Measurements from ENCODE around the gene C3orf80.
"Not testable (repeated sequence)": the region's sequence is repeated elsewhere in the genome, so short reads cannot be mapped to it uniquely, and the experiment has no call there.

C3orf80 gene

DNA sequence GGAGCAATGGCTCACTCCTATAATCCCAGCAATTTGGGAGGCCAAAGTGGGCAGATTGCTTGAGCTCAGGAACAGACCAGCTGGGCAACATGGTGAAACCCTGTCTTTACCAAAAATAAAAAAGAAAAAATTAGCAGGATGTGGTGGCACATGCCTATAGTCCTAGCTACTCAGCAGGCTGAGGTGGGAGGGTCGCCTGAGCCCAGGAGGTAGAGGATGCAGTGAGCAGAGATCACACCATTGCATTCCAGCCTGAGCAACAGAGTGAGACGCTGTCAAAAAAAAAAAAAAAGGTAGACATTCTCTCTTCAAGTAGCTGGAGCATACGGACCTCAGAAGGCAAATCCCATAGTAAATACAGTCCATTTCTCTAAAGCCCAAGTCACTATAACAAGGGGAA is 7.1 kb upstream of the C3orf80 start:
- H3K9me3 ChIP-seq (ENCODE audit: control insufficient read depth, insufficient read depth, low read length): no peaks in the 10 kb centered on the region
- H3K27me3 ChIP-seq (ENCODE audit: control insufficient read depth, insufficient read depth, low read length): peaks cover 20% of the 10 kb centered on the region
- H3K4me1 ChIP-seq (ENCODE audit: control insufficient read depth, insufficient read depth, low read length): no peaks in the 10 kb centered on the region
- no peak overlapping the region for H3K4me3 ChIP-seq (ENCODE audit: low read depth, low read length)
- H3K36me3 ChIP-seq (ENCODE audit: control insufficient read depth, insufficient read depth, low read length): no peaks in the 10 kb centered on the region
- H3K9ac ChIP-seq (ENCODE audit: low read depth, low read length): no peak overlapping the region

- no peaks in the 10 kb centered on the region for H3K4me1 ChIP-seq (ENCODE audit: control insufficient read depth, insufficient read depth, low read length)
- H3K9ac ChIP-seq (ENCODE audit: low read depth, low read length): no peak overlapping the region
- peaks cover 39% of the 10 kb centered on the region for H3K27me3 ChIP-seq (ENCODE audit: control insufficient read depth, insufficient read depth, low read length)
- no peaks in the 10 kb centered on the region for H3K9me3 ChIP-seq (ENCODE audit: control insufficient read depth, insufficient read depth, low read length)
- H3K4me3 ChIP-seq (ENCODE audit: low read depth, low read length): no peak overlapping the region
- no peaks in the 10 kb centered on the region for H3K36me3 ChIP-seq (ENCODE audit: control insufficient read depth, insufficient read depth, low read length)
These were observed 5.2 kb upstream of the C3orf80 start for GRCh38 chr3:160220038-160220437.

- no peak overlapping the region for H3K9ac ChIP-seq (ENCODE audit: low read depth, low read length)
- no peaks in the 10 kb centered on the region for H3K36me3 ChIP-seq (ENCODE audit: control insufficient read depth, insufficient read depth, low read length)
- no peaks in the 10 kb centered on the region for H3K9me3 ChIP-seq (ENCODE audit: control insufficient read depth, insufficient read depth, low read length)
- H3K27me3 ChIP-seq (ENCODE audit: control insufficient read depth, insufficient read depth, low read length): peaks cover 44% of the 10 kb centered on the region
- no peaks in the 10 kb centered on the region for H3K4me1 ChIP-seq (ENCODE audit: control insufficient read depth, insufficient read depth, low read length)
- no peak overlapping the region for H3K4me3 ChIP-seq (ENCODE audit: low read depth, low read length)
These were observed 4.2 kb upstream of the C3orf80 start for GRCh38 chr3:160221019-160221418.

GRCh38 chr3:160224256-160224655 is 966 bp upstream of the C3orf80 start:
- H3K27me3 ChIP-seq (ENCODE audit: control insufficient read depth, insufficient read depth, low read length): peaks cover 70% of the 10 kb centered on the region
- H3K9ac ChIP-seq (ENCODE audit: low read depth, low read length): no peak overlapping the region
- no peaks in the 10 kb centered on the region for H3K36me3 ChIP-seq (ENCODE audit: control insufficient read depth, insufficient read depth, low read length)
- H3K4me3 ChIP-seq (ENCODE audit: low read depth, low read length): peak overlapping the region; percentile 58
- H3K9me3 ChIP-seq (ENCODE audit: control insufficient read depth, insufficient read depth, low read length): no peaks in the 10 kb centered on the region
- peaks cover 3% of the 10 kb centered on the region for H3K4me1 ChIP-seq (ENCODE audit: control insufficient read depth, insufficient read depth, low read length)

- H3K9me3 ChIP-seq (ENCODE audit: control insufficient read depth, insufficient read depth, low read length): no peaks in the 10 kb centered on the region
- H3K27me3 ChIP-seq (ENCODE audit: control insufficient read depth, insufficient read depth, low read length): peaks cover 70% of the 10 kb centered on the region
- H3K9ac ChIP-seq (ENCODE audit: low read depth, low read length): no peak overlapping the region
- H3K4me1 ChIP-seq (ENCODE audit: control insufficient read depth, insufficient read depth, low read length): peaks cover 3% of the 10 kb centered on the region
- peak overlapping the region; percentile 58 for H3K4me3 ChIP-seq (ENCODE audit: low read depth, low read length)
- no peaks in the 10 kb centered on the region for H3K36me3 ChIP-seq (ENCODE audit: control insufficient read depth, insufficient read depth, low read length)
These were observed 429 bp upstream of the C3orf80 start for GRCh38 chr3:160224811-160225175.

DNA sequence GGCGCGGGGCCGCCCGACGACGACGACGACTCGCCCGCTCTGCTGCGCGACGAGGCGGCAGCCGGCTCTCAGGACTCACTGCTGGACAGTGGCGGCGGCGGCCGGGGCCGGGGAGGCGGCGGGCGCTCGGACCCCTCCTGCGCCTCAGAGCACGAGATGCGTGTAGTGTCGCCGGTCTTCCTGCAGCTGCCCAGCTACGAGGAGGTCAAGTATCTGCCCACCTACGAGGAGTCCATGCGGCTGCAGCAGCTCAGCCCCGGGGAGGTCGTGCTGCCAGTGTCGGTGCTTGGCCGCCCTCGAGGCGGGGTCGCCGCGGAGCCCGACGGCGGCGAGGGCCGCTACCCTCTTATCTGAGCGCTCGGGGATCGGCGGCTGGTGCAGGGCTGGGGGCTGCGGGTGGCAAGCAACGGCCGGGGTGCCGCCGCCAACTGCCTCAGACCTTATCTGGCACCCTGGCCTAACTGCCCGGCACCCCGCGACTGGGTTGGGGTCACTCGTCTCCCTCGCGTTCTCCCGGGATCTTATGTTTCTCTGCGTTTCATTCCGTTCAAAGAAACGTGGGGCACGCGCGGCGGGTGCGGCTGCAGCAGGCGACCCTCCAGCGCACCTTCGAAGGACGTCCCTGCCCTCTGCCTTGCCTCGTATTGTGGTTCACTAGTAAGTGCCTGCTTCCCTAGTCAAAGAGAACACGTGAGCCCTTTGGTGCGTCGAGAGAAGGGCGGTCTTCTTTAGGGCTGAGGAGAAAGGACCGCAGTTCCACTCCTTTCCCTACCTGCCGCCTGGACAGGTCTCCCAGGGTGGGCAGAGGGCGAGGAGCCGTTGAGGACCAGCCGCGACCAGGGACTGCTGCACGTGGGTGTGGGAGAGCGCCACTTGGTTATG is 1.0 kb downstream of the C3orf80 start:
- Histone ChIP-seq H3K9ac (ENCODE audit: low read depth, low read length) (peak overlapping the region; percentile 27), H3K27me3 (ENCODE audit: control insufficient read depth, insufficient read depth, low read length) (peaks cover 67% of the 10 kb centered on the region)

DNA sequence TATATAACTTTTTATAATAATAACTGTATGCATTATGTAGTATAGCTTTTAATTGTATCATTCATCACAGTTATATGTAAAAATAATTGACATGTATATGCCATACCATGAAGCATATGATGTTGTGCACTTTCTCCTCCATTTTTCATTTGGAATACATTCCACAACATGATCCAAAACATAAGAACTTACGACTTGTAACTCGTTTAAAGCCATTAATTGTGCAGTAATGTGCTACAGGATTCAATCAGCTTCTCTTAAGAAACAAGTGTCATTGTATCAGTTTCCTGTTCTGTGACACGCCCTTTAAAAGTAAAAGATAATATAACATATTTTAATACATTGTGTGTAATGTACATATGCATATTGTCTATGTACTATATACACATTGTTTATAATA is 2.2 kb downstream of the C3orf80 start:
- no peak overlapping the region for H3K4me3 ChIP-seq (ENCODE audit: low read depth, low read length)
- H3K4me1 ChIP-seq (ENCODE audit: control insufficient read depth, insufficient read depth, low read length): peaks cover 3% of the 10 kb centered on the region
- H3K27me3 ChIP-seq (ENCODE audit: control insufficient read depth, insufficient read depth, low read length): peaks cover 60% of the 10 kb centered on the region
- no peaks in the 10 kb centered on the region for H3K9me3 ChIP-seq (ENCODE audit: control insufficient read depth, insufficient read depth, low read length)
- H3K36me3 ChIP-seq (ENCODE audit: control insufficient read depth, insufficient read depth, low read length): no peaks in the 10 kb centered on the region
- H3K9ac ChIP-seq (ENCODE audit: low read depth, low read length): no peak overlapping the region

More for the DNA sequence above, 1.0 kb downstream of the C3orf80 start:
- Histone ChIP-seq H3K36me3 (ENCODE audit: control insufficient read depth, insufficient read depth, low read length) (no peaks in the 10 kb centered on the region), H3K9me3 (ENCODE audit: control insufficient read depth, insufficient read depth, low read length) (no peaks in the 10 kb centered on the region), H3K4me3 (ENCODE audit: low read depth, low read length) (peak overlapping the region; percentile 58), H3K4me1 (ENCODE audit: control insufficient read depth, insufficient read depth, low read length) (peaks cover 3% of the 10 kb centered on the region)

GRCh38 chr3:160232014-160232413 is 6.8 kb downstream of the C3orf80 start:
- Histone ChIP-seq H3K27me3 (ENCODE audit: control insufficient read depth, insufficient read depth, low read length) (peaks cover 20% of the 10 kb centered on the region), H3K4me1 (ENCODE audit: control insufficient read depth, insufficient read depth, low read length) (no peaks in the 10 kb centered on the region), H3K36me3 (ENCODE audit: control insufficient read depth, insufficient read depth, low read length) (no peaks in the 10 kb centered on the region), H3K4me3 (ENCODE audit: low read depth, low read length) (no peak overlapping the region), H3K9ac (ENCODE audit: low read depth, low read length) (no peak overlapping the region), H3K9me3 (ENCODE audit: control insufficient read depth, insufficient read depth, low read length) (no peaks in the 10 kb centered on the region)

DNA sequence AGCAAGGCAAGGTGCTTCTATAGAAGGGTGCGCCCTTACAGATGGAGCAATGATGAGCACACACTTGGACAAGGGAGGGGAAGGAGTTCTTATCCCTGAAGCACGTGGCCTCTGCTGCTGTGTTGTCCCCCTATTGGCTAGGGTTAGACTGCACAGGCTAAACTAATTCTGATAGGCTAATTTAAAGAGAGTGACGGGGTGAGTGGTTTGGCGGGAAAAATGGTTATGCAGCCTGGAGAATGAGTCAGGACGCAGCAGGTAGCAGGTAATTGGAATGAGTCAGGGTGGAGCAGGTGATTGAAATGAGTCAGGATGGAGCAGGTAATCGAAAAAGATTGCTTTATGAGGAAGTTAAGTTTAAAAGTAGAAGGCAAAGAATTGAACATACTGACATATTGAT is 15.5 kb downstream of the C3orf80 start:
- H3K4me3 ChIP-seq (ENCODE audit: low read depth, low read length); H3K9ac ChIP-seq (ENCODE audit: low read depth, low read length); H3K27me3 ChIP-seq (ENCODE audit: control insufficient read depth, insufficient read depth, low read length); H3K4me1 ChIP-seq (ENCODE audit: control insufficient read depth, insufficient read depth, low read length); H3K9me3 ChIP-seq (ENCODE audit: control insufficient read depth, insufficient read depth, low read length); H3K36me3 ChIP-seq (ENCODE audit: control insufficient read depth, insufficient read depth, low read length): not testable (repeated sequence)

DNA sequence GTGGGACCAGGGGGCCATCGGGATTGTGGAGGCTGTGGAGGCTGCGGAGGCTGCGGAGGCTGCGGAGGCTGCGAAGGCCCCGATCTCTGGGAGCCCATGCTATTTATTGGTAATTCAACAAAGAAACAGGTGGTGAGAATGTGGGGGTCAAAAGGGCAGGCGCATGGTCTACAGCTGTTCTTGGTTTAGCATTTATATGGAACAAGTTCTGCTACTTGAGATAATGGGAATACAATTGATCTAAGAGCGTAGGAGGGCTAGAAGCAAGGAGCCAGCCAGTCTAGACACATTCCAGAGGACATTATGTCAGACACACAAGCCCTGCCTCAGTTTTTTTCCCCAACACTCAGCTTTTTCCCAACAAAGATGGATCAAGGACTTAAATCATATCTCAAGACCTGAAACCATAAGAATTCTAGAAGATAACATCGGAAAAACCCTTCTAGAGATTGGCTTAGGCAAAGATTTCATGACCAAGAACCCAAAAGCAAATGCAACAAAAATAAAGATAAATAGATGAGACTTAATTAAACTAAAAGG is 20.1 kb downstream of the C3orf80 start:
- H3K27me3 ChIP-seq (ENCODE audit: control insufficient read depth, insufficient read depth, low read length): no peaks in the 10 kb centered on the region
- no peak overlapping the region for H3K9ac ChIP-seq (ENCODE audit: low read depth, low read length)
- H3K4me1 ChIP-seq (ENCODE audit: control insufficient read depth, insufficient read depth, low read length): no peaks in the 10 kb centered on the region
- no peak overlapping the region for H3K4me3 ChIP-seq (ENCODE audit: low read depth, low read length)
- H3K9me3 ChIP-seq (ENCODE audit: control insufficient read depth, insufficient read depth, low read length): no peaks in the 10 kb centered on the region
- no peaks in the 10 kb centered on the region for H3K36me3 ChIP-seq (ENCODE audit: control insufficient read depth, insufficient read depth, low read length)

DNA sequence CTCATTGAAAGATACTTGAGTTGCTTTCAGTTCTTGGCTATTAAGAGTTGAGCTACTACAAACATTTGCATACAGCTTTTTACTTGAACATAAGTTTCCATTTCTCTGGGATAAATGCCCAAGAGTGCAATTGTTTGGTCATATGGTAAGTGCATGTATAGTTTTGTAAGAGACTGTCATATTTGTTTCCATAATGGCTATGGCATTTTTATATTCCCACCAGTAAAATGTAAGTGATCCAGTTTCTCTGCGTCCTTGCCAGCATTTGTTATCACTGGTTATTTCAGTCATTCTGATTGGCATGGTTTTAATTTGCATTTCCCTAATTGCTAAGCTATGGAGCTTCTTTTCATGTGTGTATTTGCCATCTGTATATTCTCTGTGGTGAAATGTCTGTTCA is 22.5 kb downstream of the C3orf80 start:
- Histone ChIP-seq H3K27me3 (ENCODE audit: control insufficient read depth, insufficient read depth, low read length) (no peaks in the 10 kb centered on the region), H3K4me3 (ENCODE audit: low read depth, low read length) (no peak overlapping the region), H3K4me1 (ENCODE audit: control insufficient read depth, insufficient read depth, low read length) (no peaks in the 10 kb centered on the region), H3K9me3 (ENCODE audit: control insufficient read depth, insufficient read depth, low read length) (no peaks in the 10 kb centered on the region), H3K36me3 (ENCODE audit: control insufficient read depth, insufficient read depth, low read length) (no peaks in the 10 kb centered on the region), H3K9ac (ENCODE audit: low read depth, low read length) (no peak overlapping the region)

DNA sequence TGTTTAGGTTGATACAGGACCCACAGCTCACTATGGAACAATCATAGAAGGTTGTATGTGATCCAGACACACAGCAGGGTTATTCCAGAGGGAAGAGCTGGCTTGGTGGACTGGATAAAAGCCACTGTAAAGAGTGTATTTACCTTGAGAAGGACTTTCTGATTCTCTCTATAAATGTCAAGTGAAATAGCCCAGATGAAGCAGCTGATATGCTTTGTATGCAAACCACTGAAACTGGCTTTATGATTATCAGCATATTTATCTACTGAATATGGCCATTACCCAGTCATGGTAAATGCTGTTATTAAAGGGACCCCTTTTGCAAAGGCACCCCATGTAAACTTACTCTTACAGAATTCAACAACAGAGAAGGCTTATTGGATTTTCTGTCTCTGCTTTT is 28.1 kb downstream of the C3orf80 start:
- Histone ChIP-seq H3K9me3 (ENCODE audit: control insufficient read depth, insufficient read depth, low read length) (no peaks in the 10 kb centered on the region), H3K36me3 (ENCODE audit: control insufficient read depth, insufficient read depth, low read length) (no peaks in the 10 kb centered on the region), H3K27me3 (ENCODE audit: control insufficient read depth, insufficient read depth, low read length) (no peaks in the 10 kb centered on the region), H3K4me1 (ENCODE audit: control insufficient read depth, insufficient read depth, low read length) (no peaks in the 10 kb centered on the region), H3K9ac (ENCODE audit: low read depth, low read length) (no peak overlapping the region), H3K4me3 (ENCODE audit: low read depth, low read length) (no peak overlapping the region)
